Activated CD8-positive, alpha-beta memory T cell treated with anti-CD3 and anti-CD28 coated beads, Interleukin-2, amount 50 U/mL, for 1 hour (primary cell): Measurements from ENCODE around the gene SIK3.
"Not testable (repeated sequence)": the region's sequence is repeated elsewhere in the genome, so short reads cannot be mapped to it uniquely, and the experiment has no call there.

Source experiments
- DNase-seq: peaks from one replicate; pipeline ENCODE4 v3.0.0-alpha.2; 2020; ENCODE audit errors: extremely low read depth

SIK3 gene

GRCh38 chr11:116825854-116826750, 272.1 kb downstream of the SIK3 start:
- DNase-seq = no peak

- DNase-seq = no peak
Measured at GRCh38 chr11:116825434-116825833, 272.8 kb downstream of the SIK3 start.

GRCh38 chr11:116823031-116823843, 275.0 kb downstream of the SIK3 start, which contains the start of gene APOA4:
APOA4 (minus strand) TSS chr11:116823304; CDS start chr11:116823191, 113 bp downstream.
- DNase-seq = no peak

GRCh38 chr11:116822575-116822974, 275.7 kb downstream of the SIK3 start:
- DNase-seq = no peak

- no peak for DNase-seq
Measured at GRCh38 chr11:116821050-116821918, 276.9 kb downstream of the SIK3 start.

GRCh38 chr11:116819049-116819448, 279.2 kb downstream of the SIK3 start:
- DNase-seq = no peak

GRCh38 chr11:116814502-116814901, 283.7 kb downstream of the SIK3 start:
- DNase-seq = no peak

- no peak for DNase-seq
Measured at GRCh38 chr11:116813781-116814471, 284.3 kb downstream of the SIK3 start.

GRCh38 chr11:116813170-116813569, 285.1 kb downstream of the SIK3 start:
- DNase-seq = no peak

- DNase-seq = no peak
Measured at GRCh38 chr11:116812109-116812508, 286.1 kb downstream of the SIK3 start.

GRCh38 chr11:116811194-116811593, 287.0 kb downstream of the SIK3 start:
- DNase-seq = no peak

GRCh38 chr11:116808262-116809175, 289.7 kb downstream of the SIK3 start:
- DNase-seq = no peak

GRCh38 chr11:116807601-116808261, 290.5 kb downstream of the SIK3 start:
- DNase-seq = no peak

- DNase-seq = no peak
Measured at GRCh38 chr11:116804001-116804400, 294.2 kb downstream of the SIK3 start.

GRCh38 chr11:116801662-116802061, 296.6 kb downstream of the SIK3 start:
- DNase-seq = not testable (repeated sequence)

- DNase-seq = no peak
Measured at GRCh38 chr11:116800610-116801009, 297.6 kb downstream of the SIK3 start.

- DNase-seq = no peak
Measured at GRCh38 chr11:116798368-116798767, 299.9 kb downstream of the SIK3 start.

- DNase-seq = no peak
Measured at GRCh38 chr11:116797816-116798215, 300.4 kb downstream of the SIK3 start.

GRCh38 chr11:116796548-116796947, 301.7 kb downstream of the SIK3 start:
- DNase-seq = no peak
